Measurements from ENCODE around the gene CARD11. TPM values are rescaled to one million over a fixed set of nuclear protein-coding genes. Genes with fewer than 3 reads are reported as not detected.

The CARD11 gene
- polyA plus RNA-seq, 2 donors, result 0.66 to 1.3 TPM

- Histone ChIP-seq H3K27me3 (ENCODE audit: control insufficient read depth in 1 of 2, insufficient read depth in 2 of 2, low read length in 2 of 2) (no peaks in the 10 kb centered on the region), H3K4me1 (ENCODE audit: control insufficient read depth in 2 of 2, insufficient read depth in 2 of 2, low read length in 1 of 2) (peaks cover 0 to 2% of the 10 kb centered on the region in 2 donors), H3K9me3 (ENCODE audit: control insufficient read depth in 2 of 2, insufficient read depth in 1 of 2, low read depth in 1 of 2, low read length in 1 of 2) (no peaks in the 10 kb centered on the region), H3K36me3 (ENCODE audit: control insufficient read depth in 2 of 2, insufficient read depth in 2 of 2, low read length in 1 of 2) (no peaks in the 10 kb centered on the region), H3K4me3 (ENCODE audit: low read depth in 1 of 2, low read length in 2 of 2) (no peak overlapping the region), H3K27ac (ENCODE audit: low read depth in 2 of 2, low read length in 1 of 2) (no peak overlapping the region)
- 63% methylated on average over 10 of the region's 10 CpGs for WGBS, 2 donors
These were observed 170.5 kb downstream of the CARD11 start for GRCh38 chr7:2873146-2873545.

- WGBS, 2 donors, result 87 to 91% methylated on average over 10 of the region's 10 CpGs
- Histone ChIP-seq H3K4me1 (ENCODE audit: control insufficient read depth in 2 of 2, insufficient read depth in 2 of 2, low read length in 1 of 2) (peaks cover 0 to 2% of the 10 kb centered on the region in 2 donors), H3K27ac (ENCODE audit: low read depth in 2 of 2, low read length in 1 of 2) (no peak overlapping the region), H3K4me3 (ENCODE audit: low read depth in 1 of 2, low read length in 2 of 2) (no peak overlapping the region), H3K36me3 (ENCODE audit: control insufficient read depth in 2 of 2, insufficient read depth in 2 of 2, low read length in 1 of 2) (no peaks in the 10 kb centered on the region), H3K9me3 (ENCODE audit: control insufficient read depth in 2 of 2, insufficient read depth in 1 of 2, low read depth in 1 of 2, low read length in 1 of 2) (no peaks in the 10 kb centered on the region), H3K27me3 (ENCODE audit: control insufficient read depth in 1 of 2, insufficient read depth in 2 of 2, low read length in 2 of 2) (no peaks in the 10 kb centered on the region)
These were observed 171.3 kb downstream of the CARD11 start for GRCh38 chr7:2872296-2872874.

- Histone ChIP-seq H3K27ac (ENCODE audit: low read depth in 2 of 2, low read length in 1 of 2) (no peak overlapping the region), H3K9me3 (ENCODE audit: control insufficient read depth in 2 of 2, insufficient read depth in 1 of 2, low read depth in 1 of 2, low read length in 1 of 2) (no peaks in the 10 kb centered on the region), H3K36me3 (ENCODE audit: control insufficient read depth in 2 of 2, insufficient read depth in 2 of 2, low read length in 1 of 2) (no peaks in the 10 kb centered on the region), H3K4me1 (ENCODE audit: control insufficient read depth in 2 of 2, insufficient read depth in 2 of 2, low read length in 1 of 2) (peaks cover 0 to 2% of the 10 kb centered on the region in 2 donors), H3K27me3 (ENCODE audit: control insufficient read depth in 1 of 2, insufficient read depth in 2 of 2, low read length in 2 of 2) (no peaks in the 10 kb centered on the region), H3K4me3 (ENCODE audit: low read depth in 1 of 2, low read length in 2 of 2) (no peak overlapping the region)
- WGBS, 2 donors, result 16 to 20% methylated on average over 10 of the region's 10 CpGs
These were observed 173.2 kb downstream of the CARD11 start for GRCh38 chr7:2870471-2870931.

- WGBS, 2 donors, result 88 to 89% methylated on average over 15 of the region's 15 CpGs
- H3K9me3 ChIP-seq (ENCODE audit: control insufficient read depth in 2 of 2, insufficient read depth in 1 of 2, low read depth in 1 of 2, low read length in 1 of 2), result no peaks in the 10 kb centered on the region
- no peaks in the 10 kb centered on the region for H3K36me3 ChIP-seq (ENCODE audit: control insufficient read depth in 2 of 2, insufficient read depth in 2 of 2, low read length in 1 of 2)
- H3K27me3 ChIP-seq (ENCODE audit: control insufficient read depth in 1 of 2, insufficient read depth in 2 of 2, low read length in 2 of 2), result no peaks in the 10 kb centered on the region
- H3K4me1 ChIP-seq (ENCODE audit: control insufficient read depth in 2 of 2, insufficient read depth in 2 of 2, low read length in 1 of 2), result peaks cover 0 to 2% of the 10 kb centered on the region in 2 donors
- H3K4me3 ChIP-seq (ENCODE audit: low read depth in 1 of 2, low read length in 2 of 2), result no peak overlapping the region
- no peak overlapping the region for H3K27ac ChIP-seq (ENCODE audit: low read depth in 2 of 2, low read length in 1 of 2)
These were observed 173.7 kb downstream of the CARD11 start for GRCh38 chr7:2869981-2870380.

- Histone ChIP-seq H3K27me3 (ENCODE audit: control insufficient read depth in 1 of 2, insufficient read depth in 2 of 2, low read length in 2 of 2) (no peaks in the 10 kb centered on the region), H3K36me3 (ENCODE audit: control insufficient read depth in 2 of 2, insufficient read depth in 2 of 2, low read length in 1 of 2) (no peaks in the 10 kb centered on the region), H3K9me3 (ENCODE audit: control insufficient read depth in 2 of 2, insufficient read depth in 1 of 2, low read depth in 1 of 2, low read length in 1 of 2) (no peaks in the 10 kb centered on the region), H3K4me3 (ENCODE audit: low read depth in 1 of 2, low read length in 2 of 2) (no peak overlapping the region), H3K4me1 (ENCODE audit: control insufficient read depth in 2 of 2, insufficient read depth in 2 of 2, low read length in 1 of 2) (peaks cover 0 to 6% of the 10 kb centered on the region in 2 donors), H3K27ac (ENCODE audit: low read depth in 2 of 2, low read length in 1 of 2) (no peak overlapping the region)
- WGBS, 2 donors, result 35 to 44% methylated on average over 3 of the region's 3 CpGs
These were observed 177.1 kb downstream of the CARD11 start for GRCh38 chr7:2866601-2867000.

GRCh38 chr7:2864999-2865670, 178.5 kb downstream of the CARD11 start:
- 50 to 52% methylated on average over 17 of the region's 17 CpGs for WGBS, 2 donors
- no peaks in the 10 kb centered on the region for H3K27me3 ChIP-seq (ENCODE audit: control insufficient read depth in 1 of 2, insufficient read depth in 2 of 2, low read length in 2 of 2)
- H3K27ac ChIP-seq (ENCODE audit: low read depth in 2 of 2, low read length in 1 of 2), result no peak overlapping the region
- no peaks in the 10 kb centered on the region for H3K9me3 ChIP-seq (ENCODE audit: control insufficient read depth in 2 of 2, insufficient read depth in 1 of 2, low read depth in 1 of 2, low read length in 1 of 2)
- peaks cover 0 to 4% of the 10 kb centered on the region in 2 donors for H3K4me1 ChIP-seq (ENCODE audit: control insufficient read depth in 2 of 2, insufficient read depth in 2 of 2, low read length in 1 of 2)
- no peak overlapping the region for H3K4me3 ChIP-seq (ENCODE audit: low read depth in 1 of 2, low read length in 2 of 2)
- no peaks in the 10 kb centered on the region for H3K36me3 ChIP-seq (ENCODE audit: control insufficient read depth in 2 of 2, insufficient read depth in 2 of 2, low read length in 1 of 2)

- Histone ChIP-seq H3K9me3 (ENCODE audit: control insufficient read depth in 2 of 2, insufficient read depth in 1 of 2, low read depth in 1 of 2, low read length in 1 of 2) (no peaks in the 10 kb centered on the region), H3K4me3 (ENCODE audit: low read depth in 1 of 2, low read length in 2 of 2) (no peak overlapping the region), H3K27me3 (ENCODE audit: control insufficient read depth in 1 of 2, insufficient read depth in 2 of 2, low read length in 2 of 2) (no peaks in the 10 kb centered on the region), H3K27ac (ENCODE audit: low read depth in 2 of 2, low read length in 1 of 2) (peak overlapping the region; percentile 83 to 84), H3K4me1 (ENCODE audit: control insufficient read depth in 2 of 2, insufficient read depth in 2 of 2, low read length in 1 of 2) (peaks cover 0 to 4% of the 10 kb centered on the region in 2 donors), H3K36me3 (ENCODE audit: control insufficient read depth in 2 of 2, insufficient read depth in 2 of 2, low read length in 1 of 2) (no peaks in the 10 kb centered on the region)
- WGBS, 2 donors, result 83 to 84% methylated on average over 12 of the region's 12 CpGs
These were observed 179.3 kb downstream of the CARD11 start for GRCh38 chr7:2864204-2864985.

- no peak overlapping the region for H3K4me3 ChIP-seq (ENCODE audit: low read depth in 1 of 2, low read length in 2 of 2)
- 42 to 45% methylated on average over 18 of the region's 18 CpGs for WGBS, 2 donors
These were observed 180.1 kb downstream of the CARD11 start for GRCh38 chr7:2863461-2864066.

GRCh38 chr7:2862831-2863361, 180.8 kb downstream of the CARD11 start:
- Histone ChIP-seq H3K27ac (ENCODE audit: low read depth in 2 of 2, low read length in 1 of 2) (peak overlapping the region; percentile 83 to 84), H3K27me3 (ENCODE audit: control insufficient read depth in 1 of 2, insufficient read depth in 2 of 2, low read length in 2 of 2) (no peaks in the 10 kb centered on the region), H3K36me3 (ENCODE audit: control insufficient read depth in 2 of 2, insufficient read depth in 2 of 2, low read length in 1 of 2) (no peaks in the 10 kb centered on the region), H3K4me3 (ENCODE audit: low read depth in 1 of 2, low read length in 2 of 2) (no peak overlapping the region), H3K4me1 (ENCODE audit: control insufficient read depth in 2 of 2, insufficient read depth in 2 of 2, low read length in 1 of 2) (peaks cover 0 to 4% of the 10 kb centered on the region in 2 donors), H3K9me3 (ENCODE audit: control insufficient read depth in 2 of 2, insufficient read depth in 1 of 2, low read depth in 1 of 2, low read length in 1 of 2) (no peaks in the 10 kb centered on the region)
- 79 to 89% methylated on average over 22 of the region's 22 CpGs for WGBS, 2 donors

More at GRCh38 chr7:2863461-2864066, 180.1 kb downstream of the CARD11 start:
- Histone ChIP-seq H3K4me1 (ENCODE audit: control insufficient read depth in 2 of 2, insufficient read depth in 2 of 2, low read length in 1 of 2) (peaks cover 0 to 4% of the 10 kb centered on the region in 2 donors), H3K27ac (ENCODE audit: low read depth in 2 of 2, low read length in 1 of 2) (peak overlapping the region; percentile 83 to 84), H3K36me3 (ENCODE audit: control insufficient read depth in 2 of 2, insufficient read depth in 2 of 2, low read length in 1 of 2) (no peaks in the 10 kb centered on the region), H3K9me3 (ENCODE audit: control insufficient read depth in 2 of 2, insufficient read depth in 1 of 2, low read depth in 1 of 2, low read length in 1 of 2) (no peaks in the 10 kb centered on the region), H3K27me3 (ENCODE audit: control insufficient read depth in 1 of 2, insufficient read depth in 2 of 2, low read length in 2 of 2) (no peaks in the 10 kb centered on the region)
